ENCODE data around the gene FILIP1. TPM values are rescaled to one million over a fixed set of nuclear protein-coding genes. Genes with fewer than 3 reads are reported as not detected.

The FILIP1 gene
- polyA plus RNA-seq, 1 of the 3 experiments (the other 2 are of a cell fraction), result 0.03 TPM

DNA sequence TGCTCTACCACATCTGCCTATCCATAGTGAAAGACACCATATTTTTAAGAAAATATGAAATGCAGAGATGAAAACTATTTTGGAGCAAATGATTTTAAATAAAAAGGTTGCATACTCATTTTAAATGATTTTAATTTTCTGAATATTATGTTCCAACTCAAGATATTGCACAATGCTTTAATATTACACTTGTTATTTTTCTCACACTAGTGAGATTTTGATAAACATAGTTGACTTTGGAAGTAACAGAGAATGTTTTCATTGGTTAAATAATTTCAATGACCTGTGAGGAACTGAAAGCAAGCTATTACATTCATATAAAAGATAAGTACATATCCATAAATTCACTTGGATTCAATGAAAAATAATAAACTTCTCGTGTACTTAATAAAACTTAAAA lies 201.9 kb downstream of the FILIP1 start:
- Histone ChIP-seq H3K27ac (ENCODE audit: low read depth in 2 of 2, low read length in 1 of 2) (no peak overlapping the region), H3K9me2 (no peaks in the 10 kb centered on the region), H4K20me1 (ENCODE audit: insufficient read depth) (no peaks in the 10 kb centered on the region), H2AFZ (ENCODE audit: low read depth) (no peak overlapping the region), H3K36me3 (replicated peaks in 1 of 2; ENCODE audit: control insufficient read depth in 1 of 2, insufficient read depth in 2 of 2, low read length in 1 of 2) (no peaks in the 10 kb centered on the region), H3K27me3 (ENCODE audit: insufficient read depth) (no peaks in the 10 kb centered on the region), H3K79me2 (ENCODE audit: insufficient read depth) (no peaks in the 10 kb centered on the region), H3K9me3 (no peaks in the 10 kb centered on the region), H3K4me2 (no peak overlapping the region), H3K9ac (no peak overlapping the region), H3K4me1 (ENCODE audit: control insufficient read depth in 1 of 2, insufficient read depth in 2 of 2, low read depth in 1 of 2, low read length in 1 of 2) (no peaks in the 10 kb centered on the region; a peak in 2 of 4 replicates), H3F3A (replicated peaks; ENCODE audit: insufficient read depth) (no peaks in the 10 kb centered on the region), H3K4me3 (ENCODE audit: low read depth in 2 of 2, low read length in 1 of 2) (no peak overlapping the region)
- WGBS (ENCODE audit: low lambda C conversion rate), result 87% methylated on average over 1 of the region's 1 CpG
- ChIA-PET POLR2A (no interaction called here), CTCF (interaction anchor here (1.0 to 1.1 kb wide), 3 partner anchors 10 to 564 kb away, joined by 3 to 4 read pairs (median 3); no protein-coding TSS in a partner anchor)
- no peak for TF ChIP-seq FOXM1 (IDR thresholded peaks at IDR 0.05; ENCODE audit: low read depth)
- no peak for TF ChIP-seq JUND (IDR thresholded peaks at IDR 0.05)
- TF ChIP-seq, protein P1, sequence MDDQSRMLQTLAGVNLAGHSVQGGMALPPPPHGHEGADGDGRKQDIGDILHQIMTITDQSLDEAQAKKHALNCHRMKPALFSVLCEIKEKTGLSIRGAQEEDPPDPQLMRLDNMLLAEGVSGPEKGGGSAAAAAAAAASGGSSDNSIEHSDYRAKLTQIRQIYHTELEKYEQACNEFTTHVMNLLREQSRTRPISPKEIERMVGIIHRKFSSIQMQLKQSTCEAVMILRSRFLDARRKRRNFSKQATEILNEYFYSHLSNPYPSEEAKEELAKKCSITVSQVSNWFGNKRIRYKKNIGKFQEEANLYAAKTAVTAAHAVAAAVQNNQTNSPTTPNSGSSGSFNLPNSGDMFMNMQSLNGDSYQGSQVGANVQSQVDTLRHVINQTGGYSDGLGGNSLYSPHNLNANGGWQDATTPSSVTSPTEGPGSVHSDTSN (IDR thresholded peaks at IDR 0.05), result no peak
- no peak for TF ChIP-seq FOSL2 (IDR thresholded peaks at IDR 0.05; ENCODE audit: borderline replicate concordance, low read depth)
- no peak for DNase-seq

DNA sequence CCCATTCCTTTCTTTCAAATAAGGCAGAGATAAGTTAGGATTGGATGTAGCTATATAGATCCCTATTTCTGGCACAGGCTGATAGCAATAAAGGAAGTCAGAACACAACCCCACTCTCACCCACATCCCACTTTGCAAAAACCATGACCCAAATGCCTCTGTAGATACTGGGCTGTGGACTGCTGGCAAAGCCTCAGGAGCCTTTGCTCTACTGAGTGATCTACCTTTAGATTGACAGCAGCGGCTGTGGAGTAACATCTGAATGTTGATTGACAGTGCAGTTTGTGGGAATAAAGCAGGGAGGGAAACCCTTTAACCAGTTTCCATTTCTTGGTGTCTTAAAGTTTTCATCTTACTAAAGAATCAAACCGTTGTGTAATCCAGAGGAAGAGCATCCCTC lies 202.3 kb downstream of the FILIP1 start:
- Histone ChIP-seq H3K27ac (ENCODE audit: low read depth in 2 of 2, low read length in 1 of 2) (no peak overlapping the region), H3K9ac (no peak overlapping the region), H2AFZ (ENCODE audit: low read depth) (no peak overlapping the region), H3K9me3 (no peaks in the 10 kb centered on the region), H3K9me2 (no peaks in the 10 kb centered on the region), H3K4me1 (ENCODE audit: control insufficient read depth in 1 of 2, insufficient read depth in 2 of 2, low read depth in 1 of 2, low read length in 1 of 2) (no peaks in the 10 kb centered on the region; a peak in 2 of 4 replicates), H3K79me2 (ENCODE audit: insufficient read depth) (peaks cover 2% of the 10 kb centered on the region; the same call in 1 of the 2 replicates), H3K36me3 (replicated peaks in 1 of 2; ENCODE audit: control insufficient read depth in 1 of 2, insufficient read depth in 2 of 2, low read length in 1 of 2) (no peaks in the 10 kb centered on the region), H3K4me2 (no peak overlapping the region), H4K20me1 (ENCODE audit: insufficient read depth) (no peaks in the 10 kb centered on the region), H3F3A (replicated peaks; ENCODE audit: insufficient read depth) (no peaks in the 10 kb centered on the region), H3K4me3 (ENCODE audit: low read depth in 2 of 2, low read length in 1 of 2) (no peak overlapping the region), H3K27me3 (ENCODE audit: insufficient read depth) (no peaks in the 10 kb centered on the region)
- no peak for TF ChIP-seq MXI1 (IDR thresholded peaks at IDR 0.05; ENCODE audit: low read depth, low read length)
- TF ChIP-seq NRF1 (IDR thresholded peaks at IDR 0.05; ENCODE audit: low read depth, low read length), result no peak
- TF ChIP-seq YY1 (IDR thresholded peaks at IDR 0.05; ENCODE audit: low read depth), result no peak
- no peak for TF ChIP-seq TAF1 (IDR thresholded peaks at IDR 0.05; ENCODE audit: borderline replicate concordance, low read depth, low read length)
- TF ChIP-seq, protein P2, sequence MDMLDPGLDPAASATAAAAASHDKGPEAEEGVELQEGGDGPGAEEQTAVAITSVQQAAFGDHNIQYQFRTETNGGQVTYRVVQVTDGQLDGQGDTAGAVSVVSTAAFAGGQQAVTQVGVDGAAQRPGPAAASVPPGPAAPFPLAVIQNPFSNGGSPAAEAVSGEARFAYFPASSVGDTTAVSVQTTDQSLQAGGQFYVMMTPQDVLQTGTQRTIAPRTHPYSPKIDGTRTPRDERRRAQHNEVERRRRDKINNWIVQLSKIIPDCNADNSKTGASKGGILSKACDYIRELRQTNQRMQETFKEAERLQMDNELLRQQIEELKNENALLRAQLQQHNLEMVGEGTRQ (IDR thresholded peaks at IDR 0.05; ENCODE audit: borderline replicate concordance, low read depth, low read length), result no peak
- TF ChIP-seq FOXM1 (IDR thresholded peaks at IDR 0.05; ENCODE audit: low read depth), result no peak
- no peak for TF ChIP-seq EP300 (IDR thresholded peaks at IDR 0.05; ENCODE audit: borderline replicate concordance in 1 of 2, low read depth in 1 of 2, low read length in 1 of 2)
- TF ChIP-seq TEAD4 (IDR thresholded peaks at IDR 0.05; ENCODE audit: borderline replicate concordance, insufficient read depth), result no peak
- TF ChIP-seq, protein P3, sequence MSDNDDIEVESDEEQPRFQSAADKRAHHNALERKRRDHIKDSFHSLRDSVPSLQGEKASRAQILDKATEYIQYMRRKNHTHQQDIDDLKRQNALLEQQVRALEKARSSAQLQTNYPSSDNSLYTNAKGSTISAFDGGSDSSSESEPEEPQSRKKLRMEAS (IDR thresholded peaks at IDR 0.05; ENCODE audit: low read depth), result no peak
- TF ChIP-seq POLR2AphosphoS5 (IDR thresholded peaks at IDR 0.05; ENCODE audit: low read depth, low read length), result no peak
- TF ChIP-seq, protein P4, sequence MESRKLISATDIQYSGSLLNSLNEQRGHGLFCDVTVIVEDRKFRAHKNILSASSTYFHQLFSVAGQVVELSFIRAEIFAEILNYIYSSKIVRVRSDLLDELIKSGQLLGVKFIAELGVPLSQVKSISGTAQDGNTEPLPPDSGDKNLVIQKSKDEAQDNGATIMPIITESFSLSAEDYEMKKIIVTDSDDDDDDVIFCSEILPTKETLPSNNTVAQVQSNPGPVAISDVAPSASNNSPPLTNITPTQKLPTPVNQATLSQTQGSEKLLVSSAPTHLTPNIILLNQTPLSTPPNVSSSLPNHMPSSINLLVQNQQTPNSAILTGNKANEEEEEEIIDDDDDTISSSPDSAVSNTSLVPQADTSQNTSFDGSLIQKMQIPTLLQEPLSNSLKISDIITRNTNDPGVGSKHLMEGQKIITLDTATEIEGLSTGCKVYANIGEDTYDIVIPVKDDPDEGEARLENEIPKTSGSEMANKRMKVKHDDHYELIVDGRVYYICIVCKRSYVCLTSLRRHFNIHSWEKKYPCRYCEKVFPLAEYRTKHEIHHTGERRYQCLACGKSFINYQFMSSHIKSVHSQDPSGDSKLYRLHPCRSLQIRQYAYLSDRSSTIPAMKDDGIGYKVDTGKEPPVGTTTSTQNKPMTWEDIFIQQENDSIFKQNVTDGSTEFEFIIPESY (IDR thresholded peaks at IDR 0.05; ENCODE audit: borderline replicate concordance, low read depth), result no peak
- TF ChIP-seq RFX5 (IDR thresholded peaks at IDR 0.05; ENCODE audit: low read length), result no peak
- TF ChIP-seq, protein P1 (IDR thresholded peaks at IDR 0.05), result no peak
- TF ChIP-seq RCOR1 (IDR thresholded peaks at IDR 0.05; ENCODE audit: low read length), result no peak
- TF ChIP-seq SIN3A (IDR thresholded peaks at IDR 0.05; ENCODE audit: borderline replicate concordance, low read depth, low read length), result no peak
- WGBS (ENCODE audit: low lambda C conversion rate), result 81% methylated on average over 2 of the region's 2 CpGs
- ChIA-PET POLR2A (no interaction called here), CTCF (interaction anchor here (0.6 to 1.0 kb wide), 2 partner anchors 10 to 91 kb away, joined by 3 read pairs; no protein-coding TSS in a partner anchor)
- DNase-seq, result no peak
